ENCODE measurements around the gene RASAL2. TPM values are rescaled to one million over a fixed set of nuclear protein-coding genes. Genes with fewer than 3 reads are reported as not detected.

Gene RASAL2
- total and polyA plus RNA-seq, 2 donors (not counting 1 experiment from before 2014, with no cell fraction given), result 0.12 TPM; not detected in 1

DNA sequence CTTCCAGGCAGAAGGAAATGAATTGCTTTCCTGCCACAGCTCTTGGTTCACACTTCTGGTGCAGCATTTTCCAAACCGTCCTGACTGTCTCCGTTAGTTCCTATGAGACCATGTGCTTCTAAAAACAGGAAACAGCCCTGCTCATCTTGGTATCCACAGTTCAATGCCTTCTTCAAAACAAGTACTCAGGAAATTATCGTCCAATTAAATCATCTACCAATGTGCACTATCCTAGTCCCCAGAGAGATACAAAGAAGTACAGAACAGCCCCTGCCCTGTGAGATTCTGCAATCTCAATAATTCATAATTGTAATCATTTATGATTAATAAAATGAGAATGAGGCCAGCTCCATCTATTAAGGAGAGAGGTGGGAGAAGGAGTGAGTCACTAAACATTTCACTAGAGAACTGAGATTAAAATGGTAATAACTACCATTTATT lies 391.7 kb downstream of the RASAL2 start:
- Mint-ChIP-seq H3K27me3 (peaks cover 8% of the 10 kb centered on the region), H3K4me1 (peaks cover 37% of the 10 kb centered on the region), H3K27ac (peak overlapping the region; percentile 84), H3K9me3 (ENCODE audit: insufficient read depth) (no peaks in the 10 kb centered on the region), H3K4me3 (peak overlapping the region; percentile 65)
- Histone ChIP-seq H3K27me3 (replicated peaks in 1 of 4; ENCODE audit: control extremely low read depth in 1 of 4, control insufficient read depth in 3 of 4, insufficient read depth in 4 of 4, low read length in 3 of 4) (no peaks in the 10 kb centered on the region), H3K36me3 (replicated peaks in 1 of 2; ENCODE audit: control extremely low read depth in 1 of 2, control insufficient read depth in 1 of 2, extremely low read depth in 1 of 2, insufficient read depth in 2 of 2, low read length in 1 of 2) (no peaks in the 10 kb centered on the region), H3K4me1 (ENCODE audit: control insufficient read depth in 2 of 2, insufficient read depth in 2 of 2, low read length in 2 of 2) (peaks cover 27% of the 10 kb centered on the region in 2 donors), H3K4me3 (ENCODE audit: control extremely low read depth in 1 of 5, extremely low read depth in 1 of 5, insufficient read depth in 1 of 5, low read depth in 2 of 5, low read length in 4 of 5) (peak overlapping the region in 3 of 5 experiments; percentile 52 to 61 (median 58)), H4K20me1 (ENCODE audit: control insufficient read depth, insufficient read depth, low read length, poor library complexity, severe bottlenecking) (no peaks in the 10 kb centered on the region), H3K9me3 (ENCODE audit: control extremely low read depth in 1 of 3, control insufficient read depth in 2 of 3, insufficient read depth in 1 of 3, low read length in 2 of 3) (peaks cover 0 to 6% (median 0%) of the 10 kb centered on the region in 3 donors), H3K4me2 (replicated peaks; ENCODE audit: low read depth, low read length, poor library complexity, severe bottlenecking) (peak overlapping the region; percentile 83), H2AFZ (ENCODE audit: insufficient read depth, low read depth, low read length, poor library complexity, severe bottlenecking) (peak overlapping the region; percentile 92), H3K9ac (ENCODE audit: low read length) (peak overlapping the region; percentile 73), H3K79me2 (ENCODE audit: control insufficient read depth, insufficient read depth, low read length) (no peaks in the 10 kb centered on the region), H3K27ac (ENCODE audit: low read length in 2 of 2) (peak overlapping the region; percentile 76 to 85)
- POLR2A ChIA-PET, result no interaction called here
- no peak for TF ChIP-seq CTCF (IDR thresholded peaks at IDR 0.05)
- TF ChIP-seq EZH2 (IDR thresholded peaks at IDR 0.05; ENCODE audit: borderline replicate concordance, insufficient read depth, low read depth, low read length, poor library complexity, severe bottlenecking), result no peak
- DNase-seq (peak; percentile 28), ATAC-seq (ENCODE audit: low read depth) (peak; percentile 46)
- WGBS (ENCODE audit: insufficient coverage), result 11% methylated on average over 2 of the region's 3 CpGs
- CTCF ChIA-PET, result no interaction called here
- intact Hi-C loops (cut with micrococcal nuclease), result no loop called here

GRCh38 chr1:178486100-178487069 lies 392.5 kb downstream of the RASAL2 start:
- ATAC-seq (ENCODE audit: low read depth) (peak; percentile 62), DNase-seq (peak; percentile 60)
- Mint-ChIP-seq H3K27ac (peak overlapping the region; percentile 84), H3K4me1 (peaks cover 37% of the 10 kb centered on the region), H3K9me3 (ENCODE audit: insufficient read depth) (no peaks in the 10 kb centered on the region), H3K4me3 (peak overlapping the region; percentile 72), H3K27me3 (peaks cover 8% of the 10 kb centered on the region)
- no peaks in the 10 kb centered on the region for H3K36me3 ChIP-seq (replicated peaks in 1 of 2; ENCODE audit: control extremely low read depth in 1 of 2, control insufficient read depth in 1 of 2, extremely low read depth in 1 of 2, insufficient read depth in 2 of 2, low read length in 1 of 2)
- H3K4me3 ChIP-seq (ENCODE audit: control extremely low read depth in 1 of 5, extremely low read depth in 1 of 5, insufficient read depth in 1 of 5, low read depth in 2 of 5, low read length in 4 of 5), result peak overlapping the region in 4 of 5 experiments; percentile 39 to 61 (median 55)
- peak overlapping the region; percentile 92 for H2AFZ ChIP-seq (ENCODE audit: insufficient read depth, low read depth, low read length, poor library complexity, severe bottlenecking)
- peak overlapping the region; percentile 83 for H3K4me2 ChIP-seq (replicated peaks; ENCODE audit: low read depth, low read length, poor library complexity, severe bottlenecking)
- H3K27me3 ChIP-seq (replicated peaks in 1 of 4; ENCODE audit: control extremely low read depth in 1 of 4, control insufficient read depth in 3 of 4, insufficient read depth in 4 of 4, low read length in 3 of 4), result no peaks in the 10 kb centered on the region
- ChIA-PET POLR2A (no interaction called here), CTCF (no interaction called here)
- WGBS (ENCODE audit: insufficient coverage), result 36% methylated on average over 51 of the region's 54 CpGs
- H3K27ac ChIP-seq (ENCODE audit: low read length in 2 of 2), result peak overlapping the region; percentile 76 to 85
- peaks cover 27% of the 10 kb centered on the region in 2 donors for H3K4me1 ChIP-seq (ENCODE audit: control insufficient read depth in 2 of 2, insufficient read depth in 2 of 2, low read length in 2 of 2)
- intact Hi-C loops (cut with micrococcal nuclease), result no loop called here
- no peaks in the 10 kb centered on the region for H3K79me2 ChIP-seq (ENCODE audit: control insufficient read depth, insufficient read depth, low read length)
- H3K9me3 ChIP-seq (ENCODE audit: control extremely low read depth in 1 of 3, control insufficient read depth in 2 of 3, insufficient read depth in 1 of 3, low read length in 2 of 3), result peaks cover 0 to 6% (median 0%) of the 10 kb centered on the region in 3 donors
- no peak for TF ChIP-seq EZH2 (IDR thresholded peaks at IDR 0.05; ENCODE audit: borderline replicate concordance, insufficient read depth, low read depth, low read length, poor library complexity, severe bottlenecking)
- no peak for TF ChIP-seq CTCF (IDR thresholded peaks at IDR 0.05)
- no peaks in the 10 kb centered on the region for H4K20me1 ChIP-seq (ENCODE audit: control insufficient read depth, insufficient read depth, low read length, poor library complexity, severe bottlenecking)
- peak overlapping the region; percentile 73 for H3K9ac ChIP-seq (ENCODE audit: low read length)
